ENCODE data around the gene DSN1. TPM values are rescaled to one million over a fixed set of nuclear protein-coding genes. Genes with fewer than 3 reads are reported as not detected.

DSN1 gene
- polyA plus RNA-seq, 3 donors: 4.9 to 5.2 (median 5.1) TPM

GRCh38 chr20:36775826-36776225 lies 2.3 kb upstream of the DSN1 start:
- Mint-ChIP-seq H3K27ac (peak overlapping the region in 6 of 7 donors; percentile 9 to 84 (median 74)), H3K4me1 (peaks cover 28% of the 10 kb centered on the region), H3K4me3 (no peak overlapping the region), H3K9me3 (no peaks in the 10 kb centered on the region), H3K27me3 (ENCODE audit: low read depth in 3 of 3) (peaks cover 0 to 2% (median 0%) of the 10 kb centered on the region in 3 donors), H3K36me3 (peaks cover 3 to 4% of the 10 kb centered on the region in 2 donors)
- DNase-seq: peak in 1 of 3 donors; percentile 22
- Histone ChIP-seq H3K9ac (ENCODE audit: insufficient read depth, low read length, poor library complexity, severe bottlenecking) (no peak overlapping the region), H3K79me2 (ENCODE audit: insufficient read depth, low read length) (peaks cover 24% of the 10 kb centered on the region), H3K27ac (ENCODE audit: low read depth in 1 of 2, low read length in 2 of 2) (no peak overlapping the region), H3K9me3 (replicated peaks in 1 of 2; ENCODE audit: control insufficient read depth in 1 of 2, insufficient read depth in 1 of 2, low read length in 2 of 2) (no peaks in the 10 kb centered on the region), H3K4me2 (replicated peaks; ENCODE audit: extremely low read depth, low read length, poor library complexity, severe bottlenecking) (no peak overlapping the region), H3K36me3 (replicated peaks in 1 of 2; ENCODE audit: control insufficient read depth in 1 of 2, insufficient read depth in 2 of 2, low read length in 2 of 2) (no peaks in the 10 kb centered on the region), H3K4me1 (ENCODE audit: control insufficient read depth in 1 of 2, insufficient read depth in 2 of 2, low read length in 2 of 2) (peaks cover 20 to 33% of the 10 kb centered on the region in 2 donors), H3K27me3 (ENCODE audit: control insufficient read depth in 2 of 2, insufficient read depth in 2 of 2, low read length in 2 of 2) (no peaks in the 10 kb centered on the region), H3K4me3 (replicated peaks in 1 of 3; ENCODE audit: low read depth in 2 of 3, low read length in 3 of 3) (no peak overlapping the region), H2AFZ (ENCODE audit: insufficient read depth, low read depth, low read length, poor library complexity, severe bottlenecking) (no peak overlapping the region), H4K20me1 (ENCODE audit: insufficient read depth, low read length) (no peaks in the 10 kb centered on the region)
- 11% methylated on average over 2 of the region's 3 CpGs for WGBS (ENCODE audit: insufficient coverage)
- intact Hi-C loops (cut with micrococcal nuclease): loop anchor here in 1 of 2 donors (10.0 kb wide), 3 partner anchors 89 to 311 kb away; a partner anchor contains a TSS
- TF ChIP-seq, protein P1, sequence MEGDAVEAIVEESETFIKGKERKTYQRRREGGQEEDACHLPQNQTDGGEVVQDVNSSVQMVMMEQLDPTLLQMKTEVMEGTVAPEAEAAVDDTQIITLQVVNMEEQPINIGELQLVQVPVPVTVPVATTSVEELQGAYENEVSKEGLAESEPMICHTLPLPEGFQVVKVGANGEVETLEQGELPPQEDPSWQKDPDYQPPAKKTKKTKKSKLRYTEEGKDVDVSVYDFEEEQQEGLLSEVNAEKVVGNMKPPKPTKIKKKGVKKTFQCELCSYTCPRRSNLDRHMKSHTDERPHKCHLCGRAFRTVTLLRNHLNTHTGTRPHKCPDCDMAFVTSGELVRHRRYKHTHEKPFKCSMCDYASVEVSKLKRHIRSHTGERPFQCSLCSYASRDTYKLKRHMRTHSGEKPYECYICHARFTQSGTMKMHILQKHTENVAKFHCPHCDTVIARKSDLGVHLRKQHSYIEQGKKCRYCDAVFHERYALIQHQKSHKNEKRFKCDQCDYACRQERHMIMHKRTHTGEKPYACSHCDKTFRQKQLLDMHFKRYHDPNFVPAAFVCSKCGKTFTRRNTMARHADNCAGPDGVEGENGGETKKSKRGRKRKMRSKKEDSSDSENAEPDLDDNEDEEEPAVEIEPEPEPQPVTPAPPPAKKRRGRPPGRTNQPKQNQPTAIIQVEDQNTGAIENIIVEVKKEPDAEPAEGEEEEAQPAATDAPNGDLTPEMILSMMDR (IDR thresholded peaks at IDR 0.05): no peak

DNA sequence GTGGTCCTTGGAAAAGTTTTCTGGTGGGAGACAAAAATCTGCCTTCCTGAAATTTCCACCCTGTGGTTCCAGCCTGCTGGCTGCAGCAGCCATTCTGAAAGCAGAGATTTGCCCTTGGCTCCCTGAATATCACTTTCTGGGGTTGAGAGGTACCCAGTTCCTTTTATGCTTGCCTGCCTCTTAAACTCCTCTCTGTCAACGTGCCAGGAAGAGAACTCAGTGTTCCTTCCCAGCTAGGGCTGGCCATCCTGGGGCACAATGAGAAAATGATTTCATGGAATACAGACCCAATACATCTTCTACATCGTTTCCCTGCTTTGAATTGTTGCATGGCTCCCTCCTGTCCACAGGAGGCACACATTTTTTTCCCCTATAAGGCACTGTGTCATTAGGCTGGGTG lies 1.6 kb upstream of the DSN1 start:
- H3K9me3 ChIP-seq (replicated peaks in 1 of 2; ENCODE audit: control insufficient read depth in 1 of 2, insufficient read depth in 1 of 2, low read length in 2 of 2): no peaks in the 10 kb centered on the region
- H3K27ac Mint-ChIP-seq: peak overlapping the region in 2 of 7 donors; percentile 25 to 94
- intact Hi-C loops (cut with micrococcal nuclease): loop anchor here in 1 of 2 donors (10.0 kb wide), 3 partner anchors 90 to 310 kb away; a partner anchor contains a TSS
- no peak overlapping the region for H3K4me2 ChIP-seq (replicated peaks; ENCODE audit: extremely low read depth, low read length, poor library complexity, severe bottlenecking)
- no peak overlapping the region for H3K4me3 ChIP-seq (replicated peaks in 1 of 3; ENCODE audit: low read depth in 2 of 3, low read length in 3 of 3)
- no peak overlapping the region for H3K4me3 Mint-ChIP-seq
- peaks cover 8% of the 10 kb centered on the region in 2 donors for H3K36me3 Mint-ChIP-seq
- H3K79me2 ChIP-seq (ENCODE audit: insufficient read depth, low read length): peaks cover 26% of the 10 kb centered on the region
- H3K4me1 Mint-ChIP-seq: peaks cover 30% of the 10 kb centered on the region
- H3K36me3 ChIP-seq (replicated peaks in 1 of 2; ENCODE audit: control insufficient read depth in 1 of 2, insufficient read depth in 2 of 2, low read length in 2 of 2): no peaks in the 10 kb centered on the region
- no peak overlapping the region for H3K27ac ChIP-seq (ENCODE audit: low read depth in 1 of 2, low read length in 2 of 2)
- H2AFZ ChIP-seq (ENCODE audit: insufficient read depth, low read depth, low read length, poor library complexity, severe bottlenecking): peak overlapping the region; percentile 93
- peaks cover 0 to 2% (median 0%) of the 10 kb centered on the region in 3 donors for H3K27me3 Mint-ChIP-seq (ENCODE audit: low read depth in 3 of 3)
- H3K4me1 ChIP-seq (ENCODE audit: control insufficient read depth in 1 of 2, insufficient read depth in 2 of 2, low read length in 2 of 2): peaks cover 20 to 33% of the 10 kb centered on the region in 2 donors
- H3K9ac ChIP-seq (ENCODE audit: insufficient read depth, low read length, poor library complexity, severe bottlenecking): no peak overlapping the region
- no peak for DNase-seq
- TF ChIP-seq, protein P1 (IDR thresholded peaks at IDR 0.05): no peak
- no peaks in the 10 kb centered on the region for H3K9me3 Mint-ChIP-seq
- H3K27me3 ChIP-seq (ENCODE audit: control insufficient read depth in 2 of 2, insufficient read depth in 2 of 2, low read length in 2 of 2): no peaks in the 10 kb centered on the region
- H4K20me1 ChIP-seq (ENCODE audit: insufficient read depth, low read length): no peaks in the 10 kb centered on the region
- WGBS (ENCODE audit: insufficient coverage): no CpG with 5 or more reads among the region's 2 CpGs
